GM18907 (cell line): ENCODE measurements around the gene AATF.

Experiments
- ATAC-seq: cut with Tn5 transposase; IDR thresholded peaks from one replicate; pipeline ENCODE4 v1.9.1; 2021; ENCODE audit warnings: mild to moderate bottlenecking, moderate library complexity; ENCODE audit not compliant: unreplicated experiment

AATF gene

DNA sequence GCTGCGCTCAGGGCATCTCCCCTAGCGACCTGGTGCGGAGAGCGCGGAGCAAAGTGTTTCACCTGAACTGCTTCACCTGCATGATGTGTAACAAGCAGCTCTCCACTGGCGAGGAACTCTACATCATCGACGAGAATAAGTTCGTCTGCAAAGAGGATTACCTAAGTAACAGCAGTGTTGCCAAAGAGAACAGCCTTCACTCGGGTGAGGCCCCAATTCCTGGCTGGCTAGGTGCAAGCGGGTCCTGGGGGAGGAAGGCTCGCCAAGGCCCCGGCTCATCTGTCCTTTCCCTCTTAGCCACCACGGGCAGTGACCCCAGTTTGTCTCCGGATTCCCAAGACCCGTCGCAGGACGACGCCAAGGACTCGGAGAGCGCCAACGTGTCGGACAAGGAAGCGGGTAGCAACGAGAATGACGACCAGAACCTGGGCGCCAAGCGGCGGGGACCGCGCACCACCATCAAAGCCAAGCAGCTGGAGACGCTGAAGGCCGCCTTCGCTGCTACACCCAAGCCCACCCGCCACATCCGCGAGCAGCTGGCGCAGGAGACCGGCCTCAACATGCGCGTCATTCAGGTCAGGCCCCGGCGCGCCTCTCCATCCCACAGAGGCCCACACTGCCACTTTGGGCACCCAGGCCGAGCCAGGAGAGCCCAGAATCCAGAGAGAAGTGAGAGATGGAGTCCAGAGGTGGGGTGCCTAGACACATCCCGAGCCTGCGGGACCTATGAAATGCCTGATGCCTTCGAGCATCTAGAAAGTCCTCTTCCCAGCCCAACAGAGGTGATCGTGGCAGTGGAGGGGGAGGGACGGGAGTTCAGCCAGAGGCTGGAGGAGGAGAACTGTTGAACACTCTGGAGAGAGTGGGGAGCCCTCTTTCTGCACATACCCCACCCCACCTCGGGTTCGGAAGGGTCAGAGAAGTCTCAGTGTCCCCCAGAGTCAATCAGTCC, 8.2 kb upstream of the AATF start:
- no peak for ATAC-seq

DNA sequence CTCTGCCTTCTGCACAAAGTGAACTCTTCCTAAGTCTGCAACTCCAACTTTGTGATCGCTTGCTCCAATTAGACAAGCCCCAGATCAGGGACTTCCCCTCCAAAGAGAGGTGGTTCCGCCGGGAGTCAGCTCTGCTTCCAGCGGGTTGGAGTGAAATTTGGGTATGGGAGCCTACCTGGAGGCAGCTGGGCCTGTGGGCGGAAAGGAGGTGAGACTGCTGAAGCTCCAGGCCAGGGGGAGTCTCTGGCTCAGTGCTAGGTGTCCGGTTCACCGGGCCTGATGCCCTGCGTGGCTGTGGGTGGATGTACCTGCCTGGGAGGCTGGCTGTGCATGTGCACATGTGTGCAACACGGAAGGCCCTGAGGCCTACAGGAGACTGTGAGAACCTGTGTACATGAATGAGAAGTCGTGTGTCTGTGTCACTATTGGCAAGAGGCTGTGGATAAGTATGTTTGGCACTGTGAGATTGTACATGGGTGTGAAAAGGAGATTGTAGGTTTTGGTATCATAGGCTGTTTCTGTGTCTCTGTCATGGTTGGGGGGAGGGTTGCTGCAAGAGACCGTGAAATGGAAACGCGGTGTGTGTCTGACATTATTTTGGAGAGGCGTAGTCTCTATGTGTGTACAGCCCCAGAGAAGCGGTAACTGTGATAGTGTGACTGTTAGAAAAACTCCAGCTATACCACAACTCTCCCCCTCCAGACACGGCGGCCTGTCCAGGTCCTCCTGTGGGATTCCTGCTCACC, 7.3 kb upstream of the AATF start:
- ATAC-seq = no peak

GRCh38 chr17:36942019-36942599, 6.6 kb upstream of the AATF start:
- no peak for ATAC-seq

DNA sequence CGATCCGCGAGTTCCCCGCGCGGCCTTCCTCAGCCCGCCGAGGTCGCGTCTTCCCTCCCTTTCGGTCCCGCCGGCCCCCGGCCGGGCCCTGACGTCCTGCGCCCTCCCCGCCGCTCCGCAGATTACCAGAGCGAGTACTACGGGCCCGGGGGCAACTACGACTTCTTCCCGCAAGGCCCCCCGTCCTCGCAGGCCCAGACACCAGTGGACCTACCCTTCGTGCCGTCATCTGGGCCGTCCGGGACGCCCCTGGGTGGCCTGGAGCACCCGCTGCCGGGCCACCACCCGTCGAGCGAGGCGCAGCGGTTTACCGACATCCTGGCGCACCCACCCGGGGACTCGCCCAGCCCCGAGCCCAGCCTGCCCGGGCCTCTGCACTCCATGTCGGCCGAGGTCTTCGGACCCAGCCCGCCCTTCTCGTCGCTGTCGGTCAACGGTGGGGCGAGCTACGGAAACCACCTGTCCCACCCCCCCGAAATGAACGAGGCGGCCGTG, 6.1 kb upstream of the AATF start:
- ATAC-seq = no peak

- no peak for ATAC-seq
Measured at GRCh38 chr17:36943250-36944191, 5.2 kb upstream of the AATF start.

DNA sequence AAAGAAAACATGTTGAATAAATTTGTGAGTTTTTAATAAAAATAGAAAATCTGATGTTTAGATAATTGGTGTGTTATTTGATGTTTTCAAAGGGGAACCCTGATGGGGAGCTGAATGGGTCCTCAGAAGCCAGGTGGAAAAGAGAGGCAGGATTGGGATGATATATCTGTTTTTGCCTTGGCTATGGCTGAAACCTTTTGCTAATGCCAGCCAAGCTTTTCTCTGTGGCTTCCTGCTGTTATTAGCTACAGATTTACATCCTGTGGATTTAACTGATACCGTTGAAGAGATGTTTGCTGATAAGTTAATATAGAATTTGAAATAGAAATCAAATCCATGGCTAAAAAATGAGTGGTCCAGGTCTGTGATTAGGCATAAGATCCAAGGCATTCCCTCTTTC, 4.2 kb upstream of the AATF start:
- ATAC-seq = no peak

DNA sequence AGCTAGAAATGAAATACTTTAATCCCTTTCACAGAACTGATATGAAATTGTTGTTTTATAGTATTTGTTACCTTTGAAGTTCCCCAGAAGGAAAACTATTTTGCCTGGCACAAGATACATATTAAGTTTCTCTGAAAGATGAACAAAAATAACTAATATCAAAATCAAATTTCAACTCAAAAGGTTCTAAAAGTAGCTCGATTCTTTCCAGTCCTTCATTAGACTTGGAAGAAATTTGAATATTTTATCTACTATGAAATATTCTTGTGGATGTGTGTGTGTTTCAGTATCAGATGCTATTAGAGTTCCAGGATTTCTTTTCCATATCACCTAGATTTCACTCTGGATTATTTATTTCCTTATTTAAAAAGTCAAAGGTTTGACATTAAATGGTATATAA, 3.6 kb upstream of the AATF start:
- no peak for ATAC-seq

DNA sequence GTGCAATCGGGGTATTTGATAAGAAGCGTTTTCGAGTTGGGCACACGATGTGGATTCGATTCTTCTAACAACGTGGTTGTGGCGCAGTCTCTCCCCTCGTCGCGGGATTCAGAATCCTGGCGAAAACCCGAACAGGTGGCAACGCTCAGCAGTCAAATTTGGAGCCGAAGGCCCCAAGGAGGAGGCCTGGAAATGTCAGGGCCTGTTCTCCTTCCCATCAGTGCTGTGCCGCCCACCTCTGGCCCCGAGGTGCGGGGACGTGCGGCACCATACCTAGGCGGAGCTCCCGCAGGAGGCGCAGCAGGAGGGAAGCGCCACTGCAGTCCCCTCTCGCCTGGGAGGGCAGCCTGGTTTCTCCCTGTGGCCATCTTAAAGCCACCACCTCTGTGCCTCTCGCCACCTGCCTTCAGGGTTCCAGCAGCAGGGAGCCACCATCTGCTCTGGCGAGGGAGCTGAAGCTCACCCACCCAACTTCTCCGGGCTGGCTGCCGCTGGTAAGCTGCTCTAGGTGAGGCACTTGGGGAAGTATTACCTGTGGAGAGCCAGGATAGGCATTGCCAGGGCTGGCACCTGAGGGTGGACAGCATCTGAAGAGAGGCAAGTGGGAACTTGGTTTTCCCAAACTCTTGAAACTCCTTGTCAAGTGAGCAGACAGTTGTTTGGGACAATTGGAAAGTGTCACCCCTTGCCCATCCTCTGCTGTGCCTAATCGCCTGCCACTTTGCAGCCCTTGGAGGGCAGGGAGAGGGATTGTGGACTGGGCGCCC, 2.6 kb upstream of the AATF start:
- no peak for ATAC-seq

GRCh38 chr17:36946726-36947091, 2.0 kb upstream of the AATF start:
- ATAC-seq = no peak

DNA sequence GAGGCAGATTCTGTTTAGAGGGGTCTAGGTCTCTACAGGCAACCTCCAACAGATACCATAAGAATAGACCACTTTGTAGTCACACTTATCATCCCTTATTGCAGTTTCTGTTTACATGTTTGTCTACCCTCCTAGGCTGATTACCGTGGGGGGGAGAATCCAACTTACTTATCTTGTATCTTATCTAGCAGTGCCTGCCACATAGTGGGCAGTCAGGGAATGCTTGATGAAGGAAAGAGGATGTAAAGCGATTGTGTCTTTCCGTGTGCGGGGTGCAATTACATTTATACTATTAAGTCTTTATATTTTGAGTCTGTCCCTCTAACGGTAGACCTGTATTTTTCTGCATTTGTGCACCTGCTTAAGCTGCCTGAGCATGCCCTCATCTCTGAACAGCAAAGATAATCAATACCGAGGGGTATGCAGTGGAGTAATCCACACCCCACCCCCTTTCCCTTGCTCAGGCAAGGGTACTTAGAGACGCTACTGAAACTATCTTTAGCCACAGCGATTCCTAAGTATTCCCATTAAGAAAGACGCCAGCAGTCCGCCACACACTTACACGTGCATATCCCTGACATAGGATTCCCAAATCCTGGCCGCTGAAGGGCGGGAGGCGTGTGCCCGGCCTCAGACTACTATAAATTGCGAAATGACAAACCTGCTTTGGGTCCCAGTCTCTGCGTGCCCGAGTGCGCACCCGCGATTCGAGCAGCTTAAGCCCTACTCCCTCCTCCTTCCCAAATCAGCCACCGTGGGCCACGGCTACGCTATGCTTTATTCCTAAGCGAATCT, 635 bp upstream of the AATF start:
- no peak for ATAC-seq

- peak; percentile 1 for ATAC-seq
Measured at GRCh38 chr17:36949461-36949927, 740 bp downstream of the AATF start.

DNA sequence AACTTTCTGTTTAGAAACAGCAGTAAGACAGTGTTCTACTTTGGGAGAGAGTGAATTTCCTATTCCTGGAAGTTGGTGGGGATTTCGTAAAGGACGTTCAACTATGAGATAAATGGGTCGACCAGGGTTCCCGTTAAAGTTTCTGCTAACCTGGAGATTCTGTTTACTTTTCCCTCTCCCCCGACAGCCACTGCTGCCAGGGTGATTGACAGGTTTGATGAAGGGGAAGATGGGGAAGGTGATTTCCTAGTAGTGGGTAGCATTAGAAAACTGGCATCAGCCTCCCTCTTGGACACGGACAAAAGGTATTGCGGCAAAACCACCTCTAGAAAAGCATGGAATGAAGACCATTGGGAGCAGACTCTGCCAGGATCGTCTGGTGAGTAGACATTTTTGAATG, 1.3 kb downstream of the AATF start:
- no peak for ATAC-seq

DNA sequence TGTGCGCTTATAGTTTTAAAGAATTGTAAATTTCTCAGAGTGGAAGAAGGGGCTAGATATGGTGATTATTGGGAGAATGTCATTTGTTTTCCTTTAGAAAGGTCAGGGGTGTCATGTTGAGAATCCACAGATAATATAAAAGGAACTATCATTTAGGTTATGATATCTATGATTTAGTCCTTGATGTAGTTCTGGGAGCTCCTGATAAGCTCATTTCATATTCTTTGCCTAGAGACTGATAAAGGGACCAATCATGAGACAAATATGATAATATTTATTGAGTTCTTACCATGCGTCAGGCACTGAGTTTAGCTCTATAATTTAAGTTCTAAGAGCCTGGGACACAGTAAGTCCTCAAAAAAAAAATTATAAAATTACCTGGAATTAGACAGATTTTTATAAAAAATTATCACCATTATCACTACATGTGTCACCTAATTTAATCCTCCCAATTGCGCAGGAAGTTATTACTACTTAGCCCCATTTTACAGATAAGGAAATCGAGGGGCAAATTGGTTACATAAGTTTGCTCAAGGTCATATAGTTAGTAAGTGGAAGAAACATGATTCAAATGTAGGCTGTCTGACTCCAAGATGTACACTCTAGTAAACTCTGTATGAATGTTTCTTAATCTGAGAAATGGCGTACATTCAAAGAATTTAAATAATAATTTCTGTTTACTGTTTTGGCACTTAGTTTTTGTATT, 2.5 kb downstream of the AATF start:
- ATAC-seq = no peak

GRCh38 chr17:36971508-36971907, 22.8 kb downstream of the AATF start:
- no peak for ATAC-seq

GRCh38 chr17:36972186-36972700, 23.5 kb downstream of the AATF start:
- no peak for ATAC-seq

DNA sequence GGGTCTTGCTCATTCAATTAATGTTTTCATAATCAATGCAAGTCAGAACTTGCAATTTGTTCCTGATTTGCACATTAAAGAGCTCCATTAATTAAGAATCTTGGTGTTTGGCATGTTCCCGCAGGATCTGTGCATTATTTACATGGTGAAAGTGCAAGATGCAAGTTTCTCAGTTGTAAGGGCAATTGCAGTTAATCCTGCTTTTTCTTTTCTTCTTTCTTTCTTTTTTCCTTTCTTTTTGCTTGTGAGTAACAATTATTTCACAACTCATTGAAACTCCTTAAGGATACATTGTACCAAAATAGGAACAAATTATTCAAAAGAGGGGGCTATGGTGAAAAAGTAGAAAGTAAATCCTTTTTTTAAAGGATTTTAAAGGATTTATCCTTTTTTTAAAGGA, 24.2 kb downstream of the AATF start:
- no peak for ATAC-seq

DNA sequence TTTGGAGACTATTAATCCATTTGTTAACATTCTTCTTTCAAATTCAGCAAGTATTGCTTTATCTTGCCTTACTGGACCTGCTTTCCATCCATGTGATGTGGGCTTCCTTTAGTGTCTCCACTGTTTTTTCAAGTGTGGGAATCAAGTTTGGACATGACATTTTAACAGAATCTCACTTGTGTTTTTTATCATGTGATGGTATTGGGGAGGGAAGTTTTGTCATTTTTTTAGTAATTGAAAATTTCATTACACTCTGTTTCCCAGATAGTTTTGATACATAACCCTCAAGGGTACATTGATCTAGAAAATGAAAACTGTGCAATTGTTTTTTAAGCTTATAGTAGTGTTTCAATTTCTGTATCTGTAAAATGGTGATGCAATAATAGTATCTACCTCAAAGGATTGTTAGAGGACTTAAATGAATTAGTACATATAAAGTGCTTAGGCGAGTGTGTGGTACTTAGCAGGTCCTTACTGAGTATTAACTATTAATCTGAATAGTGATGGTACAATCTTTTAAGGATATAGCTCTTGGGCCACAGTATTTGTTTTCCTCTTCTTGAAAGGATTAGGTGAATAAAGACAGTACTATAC, 27.3 kb downstream of the AATF start:
- no peak for ATAC-seq

DNA sequence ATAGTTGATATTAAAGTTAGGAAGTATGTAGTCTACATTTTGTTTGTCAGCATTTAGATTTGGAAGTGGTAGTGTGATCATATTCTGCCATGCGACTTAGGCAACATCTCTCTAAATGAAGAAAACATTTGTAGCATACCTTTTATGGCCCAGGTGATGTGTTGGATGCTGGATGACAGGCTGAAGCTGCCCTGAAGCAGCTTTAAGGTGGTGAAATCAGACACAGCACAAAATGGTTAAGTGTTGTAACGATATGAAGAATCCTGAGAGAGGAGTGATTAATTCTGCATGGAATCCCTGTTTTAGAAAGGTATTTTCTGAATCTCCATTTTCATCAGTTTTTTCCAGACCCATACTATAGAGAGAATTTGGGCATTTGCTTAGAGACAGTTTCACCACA, 28.3 kb downstream of the AATF start:
- no peak for ATAC-seq
